HG03439 (cell line): ENCODE data around the gene PI16.
"Not testable (repeated sequence)": the region's sequence is repeated elsewhere in the genome, so short reads cannot be mapped to it uniquely, and the experiment has no call there.

ENCODE experiments used
- ATAC-seq: cut with Tn5 transposase; IDR thresholded peaks from one replicate; pipeline ENCODE4 v1.9.1; 2021; ENCODE audit warnings: mild to moderate bottlenecking, moderate library complexity; ENCODE audit not compliant: unreplicated experiment

Gene PI16

GRCh38 chr6:36973647-36974046 lies 19.1 kb downstream of the PI16 start:
- ATAC-seq: no peak

GRCh38 chr6:36975231-36976006 lies 20.9 kb downstream of the PI16 start:
- no peak for ATAC-seq

GRCh38 chr6:36976007-36976264 lies 21.4 kb downstream of the PI16 start:
- ATAC-seq: no peak

GRCh38 chr6:36976509-36976908 lies 22.0 kb downstream of the PI16 start:
- no peak for ATAC-seq

DNA sequence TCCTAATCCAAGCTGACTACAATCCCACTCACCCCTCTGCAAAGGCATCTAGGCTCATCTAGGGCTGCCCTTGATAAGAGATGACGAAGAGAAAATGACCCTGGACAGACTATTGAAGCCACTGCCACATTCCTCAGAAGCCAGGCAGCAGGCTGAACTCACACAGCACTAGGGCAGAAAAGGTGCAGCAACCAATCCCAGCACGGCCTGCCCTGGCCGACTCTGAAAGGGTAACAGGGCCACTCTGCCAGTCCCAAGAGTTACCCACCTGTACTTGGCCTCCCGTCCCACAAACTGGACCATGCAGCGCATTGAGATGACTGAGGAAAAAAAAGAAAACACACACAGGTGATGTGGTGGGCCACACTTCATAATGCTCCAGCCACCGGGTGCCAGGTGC lies 22.4 kb downstream of the PI16 start:
- ATAC-seq: no peak

DNA sequence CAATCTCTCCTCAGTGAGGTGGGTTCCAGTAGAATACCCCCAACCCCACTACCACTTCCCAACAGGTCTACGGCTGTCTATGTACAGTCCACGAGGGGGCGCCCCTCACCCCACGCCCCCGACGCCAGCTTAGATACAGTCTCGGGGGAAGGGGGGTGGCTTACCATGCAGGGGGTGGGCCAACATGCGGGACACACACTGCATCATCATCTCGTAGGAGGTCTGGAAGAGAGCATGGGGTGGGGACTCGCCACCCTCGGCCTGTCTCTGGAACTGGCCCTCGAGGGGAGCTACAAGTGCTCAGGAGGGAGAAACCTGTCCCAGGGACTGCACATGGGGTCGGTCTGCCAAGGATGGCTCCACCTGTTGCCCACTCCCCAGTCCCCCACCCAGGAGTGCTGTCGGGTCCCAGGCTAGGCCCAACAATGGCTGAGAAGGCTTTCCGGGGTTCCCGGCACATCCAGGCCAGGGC lies 23.0 kb downstream of the PI16 start:
- ATAC-seq: no peak

GRCh38 chr6:36978421-36979346 lies 24.1 kb downstream of the PI16 start:
- no peak for ATAC-seq

DNA sequence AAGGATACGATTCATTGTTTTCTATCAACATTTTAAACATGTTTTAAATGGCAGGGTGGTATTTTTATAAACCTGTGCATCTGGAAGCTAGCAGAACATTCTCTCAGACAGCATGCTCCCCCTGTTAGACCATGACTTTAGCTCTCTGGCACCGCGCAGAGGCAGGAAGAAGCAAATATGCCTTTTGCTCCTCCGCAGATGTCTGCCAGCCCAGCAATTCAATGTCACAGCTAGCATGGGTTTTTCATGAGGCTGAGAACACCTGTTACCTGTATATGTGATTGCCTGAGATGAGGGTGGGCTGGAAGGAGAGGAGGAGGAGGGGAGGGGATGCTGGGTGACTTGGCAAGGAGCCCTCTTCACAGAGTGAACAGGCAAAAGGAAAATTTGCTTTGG lies 24.8 kb downstream of the PI16 start:
- no peak for ATAC-seq

DNA sequence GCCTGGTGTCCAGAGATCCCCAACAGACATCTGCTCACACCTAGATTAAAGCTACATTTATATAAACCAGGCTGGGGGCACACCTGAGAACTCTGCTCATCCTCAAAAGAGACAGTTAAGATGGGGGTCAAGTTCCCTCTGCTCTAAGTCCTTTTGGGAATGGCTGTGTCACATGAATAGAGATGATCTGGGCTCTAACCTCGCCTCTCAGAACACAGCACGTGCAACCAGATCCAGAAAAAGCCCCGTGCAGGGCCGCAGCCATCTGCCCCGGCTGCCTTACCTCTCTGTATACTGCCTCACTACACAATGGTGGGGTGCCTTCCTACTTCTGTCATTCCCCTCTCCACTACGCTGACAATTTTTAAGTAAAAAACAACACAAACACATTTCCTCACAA lies 25.6 kb downstream of the PI16 start:
- ATAC-seq: no peak

- ATAC-seq: no peak
Measured at GRCh38 chr6:36980876-36981619, 26.5 kb downstream of the PI16 start.

DNA sequence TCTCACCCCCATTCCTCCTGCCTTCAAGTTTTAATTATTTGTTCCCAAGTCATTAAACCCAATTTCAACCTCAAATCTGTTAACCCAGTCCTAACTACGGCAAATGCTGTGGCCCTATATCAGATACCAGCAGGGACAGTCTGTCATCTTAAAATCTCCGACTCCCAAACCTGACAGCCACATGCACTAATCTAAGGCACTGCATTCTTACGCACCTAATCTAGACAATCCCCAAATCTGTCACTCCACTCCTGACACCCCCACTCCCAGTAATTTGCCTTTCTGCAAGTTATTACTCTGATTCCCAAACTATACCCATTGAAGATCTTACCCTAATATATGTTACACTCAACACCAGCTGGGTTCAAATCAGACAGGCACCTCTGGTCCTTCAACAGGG lies 29.0 kb downstream of the PI16 start:
- ATAC-seq: no peak

DNA sequence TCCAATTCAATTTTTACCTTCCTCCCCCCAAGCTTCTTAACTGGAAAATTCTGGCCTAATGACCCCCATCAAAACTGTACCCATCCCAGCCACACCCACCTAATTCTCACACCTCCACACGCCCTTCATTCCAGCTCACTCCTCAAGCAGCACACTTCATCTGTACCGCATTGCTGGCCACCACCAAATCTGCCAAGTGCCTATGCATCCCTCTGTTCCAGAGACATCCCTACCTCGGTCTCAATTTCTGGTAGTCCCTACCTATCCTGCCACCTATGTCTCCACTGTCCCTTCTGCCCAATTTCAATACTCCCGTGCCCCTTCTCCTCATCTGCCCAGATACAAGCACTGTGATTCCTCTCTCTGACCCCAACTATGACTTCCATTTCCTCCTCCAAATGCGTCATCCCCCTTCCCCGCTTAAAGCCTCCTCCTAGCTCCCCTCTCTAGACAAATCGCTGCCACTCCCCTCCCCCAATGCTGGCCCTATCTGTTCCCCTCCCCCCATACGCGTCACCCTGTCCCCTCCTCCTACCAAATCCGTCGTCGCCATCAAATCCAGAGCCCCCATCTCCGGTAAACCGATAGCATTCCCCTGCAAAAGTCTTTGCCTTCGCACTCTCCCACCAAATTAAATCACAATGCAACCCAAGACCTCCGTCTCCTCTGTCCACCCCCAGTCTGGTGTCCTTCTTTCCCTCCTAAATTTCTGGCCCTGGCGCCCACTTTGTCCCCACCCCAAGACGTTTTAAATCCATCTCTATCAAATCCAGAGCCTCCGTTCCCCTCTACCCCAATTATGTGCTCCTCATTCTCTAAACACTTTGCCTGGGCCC lies 30.3 kb downstream of the PI16 start:
- ATAC-seq: no peak

DNA sequence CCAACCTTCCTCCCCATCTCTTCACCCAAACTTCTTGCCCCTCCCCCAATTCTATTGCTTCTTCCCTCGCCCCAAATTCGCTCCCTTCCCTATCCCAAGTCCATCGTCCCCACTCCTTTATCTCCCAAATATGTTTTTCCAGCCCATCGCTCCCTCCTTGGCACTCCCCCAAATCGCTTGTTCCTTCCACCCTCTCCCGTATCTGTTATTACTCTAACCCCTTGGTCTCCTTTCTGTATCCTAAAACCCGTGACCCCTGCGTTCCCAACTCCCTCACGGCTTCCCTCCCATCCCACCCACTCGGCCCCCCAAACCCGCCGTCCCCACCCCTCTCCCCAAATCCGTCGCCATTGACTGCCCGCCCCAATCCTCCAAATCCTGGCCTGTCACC lies 30.9 kb downstream of the PI16 start:
- no peak for ATAC-seq

DNA sequence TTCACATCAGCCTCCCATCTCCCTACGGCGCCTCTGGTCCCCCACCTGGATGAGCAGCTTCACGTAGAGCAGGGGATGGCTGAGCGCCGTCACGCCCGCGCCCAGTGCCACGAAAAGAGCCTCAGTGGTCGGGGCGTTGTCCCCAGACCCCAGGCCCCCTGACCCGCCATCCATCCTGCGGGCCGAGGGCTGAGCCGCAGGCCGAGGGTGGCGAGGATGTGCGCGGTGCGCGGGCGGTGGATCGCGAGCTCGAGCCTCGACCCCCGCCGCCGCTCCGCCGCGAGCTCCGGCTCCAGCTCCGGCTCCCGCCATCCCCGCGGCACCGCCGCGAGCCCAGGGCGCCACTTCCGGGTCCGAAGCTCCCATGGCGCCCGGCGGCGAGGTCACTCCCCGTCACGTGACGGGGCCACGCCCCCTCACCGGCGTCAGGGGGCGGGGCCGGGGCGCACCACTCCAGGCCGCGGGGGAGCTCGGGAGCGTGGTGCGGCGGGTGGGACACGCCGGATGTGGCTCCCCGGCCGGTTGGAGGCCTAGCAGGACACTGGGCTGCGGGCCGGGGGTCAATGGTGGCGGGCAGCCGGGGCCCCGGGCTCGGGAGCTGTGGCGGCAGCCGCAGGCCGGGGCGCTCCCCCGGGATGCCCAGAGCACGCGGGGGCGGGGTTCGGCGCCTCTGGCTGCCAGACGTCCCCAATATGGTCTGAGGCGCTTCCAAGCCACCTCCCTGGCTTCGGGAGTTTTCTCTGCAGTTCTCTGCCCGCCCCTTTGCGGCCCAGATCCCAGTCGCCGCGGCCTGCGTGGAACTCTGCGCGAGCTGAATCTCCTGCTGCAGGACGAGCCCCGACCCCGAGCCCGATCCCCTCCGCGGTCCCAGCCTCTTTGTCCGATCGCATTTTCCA lies 31.5 kb downstream of the PI16 start, which contains the start of gene MTCH1:
Gene MTCH1 (minus strand): TSS at position 389 of the 896 bp plus-strand sequence. CDS start 23 bp downstream, at position 366.
- peak; percentile 85 for ATAC-seq

- ATAC-seq: no peak
Measured at GRCh38 chr6:36986704-36987047, 32.1 kb downstream of the PI16 start.

DNA sequence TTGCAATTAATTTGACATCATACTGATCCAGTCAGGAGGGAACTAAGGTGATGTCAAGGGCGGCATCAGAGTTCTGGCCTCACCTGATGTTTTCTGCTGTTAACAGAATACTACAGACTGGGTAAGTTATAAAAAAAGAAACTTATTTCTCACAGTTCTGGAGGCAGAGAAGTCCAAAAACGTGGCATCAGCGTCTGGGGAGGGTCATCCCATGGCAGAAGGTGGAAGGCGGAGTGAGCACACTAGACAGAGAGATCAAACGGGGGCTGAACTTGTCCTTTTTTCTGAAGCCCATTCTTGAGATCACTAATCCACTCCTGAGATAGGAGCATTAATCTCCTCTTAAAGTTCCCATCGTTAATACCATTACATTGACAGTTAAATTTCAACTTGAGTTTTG lies 34.7 kb downstream of the PI16 start:
- ATAC-seq: no peak

DNA sequence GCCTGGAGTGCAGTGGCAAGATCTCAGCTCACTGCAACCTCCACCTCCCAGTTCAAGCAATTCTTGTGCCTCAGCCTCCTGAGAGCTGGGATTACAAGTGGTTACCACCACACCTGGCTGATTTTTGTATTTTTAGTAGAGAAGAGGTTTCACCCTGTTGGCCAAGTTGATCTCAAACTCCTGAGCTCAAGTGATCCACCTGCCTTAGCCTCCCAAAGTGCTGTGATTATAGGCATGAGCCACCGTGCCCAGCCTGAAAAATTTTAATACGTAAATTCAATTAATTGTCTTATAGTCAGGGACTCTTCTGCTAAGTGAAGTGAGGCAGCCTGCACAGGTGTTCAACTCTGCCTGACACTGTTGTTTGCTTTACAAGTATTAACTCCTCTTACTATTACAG lies 35.9 kb downstream of the PI16 start:
- not testable (repeated sequence) for ATAC-seq

- no peak for ATAC-seq
Measured at GRCh38 chr6:36997811-36998722, 43.5 kb downstream of the PI16 start.

- no peak for ATAC-seq
Measured at GRCh38 chr6:36998723-36999038, 44.1 kb downstream of the PI16 start.
